ENCODE measurements around the gene EPHA8.

DNA sequence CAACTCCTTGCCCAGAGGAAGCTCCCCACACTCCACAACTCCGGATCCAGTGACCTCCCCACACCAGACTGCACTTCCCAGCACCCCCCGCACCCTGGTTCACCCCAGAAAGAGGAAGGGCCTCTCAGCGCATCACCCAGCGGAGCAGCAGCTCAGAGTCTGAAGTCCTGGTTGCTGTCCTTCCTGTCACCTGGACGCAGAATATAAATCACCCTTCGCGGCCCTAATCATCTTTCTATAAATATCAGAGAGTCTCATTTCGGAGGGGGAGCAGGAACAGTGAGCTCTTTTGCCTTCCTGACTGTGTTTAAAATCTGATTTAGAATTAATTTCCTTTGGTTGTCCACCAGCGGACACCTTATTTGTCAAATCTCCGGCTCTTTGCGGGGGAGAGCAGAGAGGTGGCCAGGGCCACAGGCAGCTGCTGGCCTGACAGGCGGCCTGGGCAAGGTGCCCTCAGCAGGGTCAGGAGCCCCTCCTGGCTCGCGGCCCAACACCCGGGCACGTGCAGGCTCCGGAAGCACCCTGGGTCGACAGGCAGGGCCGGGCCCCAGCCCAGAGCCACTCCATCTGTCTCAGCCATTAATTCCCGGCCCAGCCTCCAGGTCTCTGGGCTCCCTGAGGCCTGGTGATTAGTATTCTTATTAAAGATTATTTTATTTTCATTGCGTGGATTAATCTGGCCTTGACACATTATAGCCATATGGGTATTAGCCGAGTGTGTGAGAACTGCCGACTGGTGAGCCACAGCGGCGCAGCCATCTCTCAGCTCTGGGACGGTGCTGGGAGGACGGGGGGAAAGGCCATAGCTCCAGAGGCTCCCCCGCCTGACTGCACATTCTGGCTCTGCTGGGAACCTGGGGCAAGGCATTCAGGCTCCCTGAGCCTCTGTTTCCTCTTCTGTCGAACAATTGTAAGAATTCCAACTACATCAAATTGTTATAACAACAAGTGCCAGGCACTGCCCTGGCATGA is 19.7 kb downstream of the EPHA8 start:
- TF ChIP-seq, protein P1, sequence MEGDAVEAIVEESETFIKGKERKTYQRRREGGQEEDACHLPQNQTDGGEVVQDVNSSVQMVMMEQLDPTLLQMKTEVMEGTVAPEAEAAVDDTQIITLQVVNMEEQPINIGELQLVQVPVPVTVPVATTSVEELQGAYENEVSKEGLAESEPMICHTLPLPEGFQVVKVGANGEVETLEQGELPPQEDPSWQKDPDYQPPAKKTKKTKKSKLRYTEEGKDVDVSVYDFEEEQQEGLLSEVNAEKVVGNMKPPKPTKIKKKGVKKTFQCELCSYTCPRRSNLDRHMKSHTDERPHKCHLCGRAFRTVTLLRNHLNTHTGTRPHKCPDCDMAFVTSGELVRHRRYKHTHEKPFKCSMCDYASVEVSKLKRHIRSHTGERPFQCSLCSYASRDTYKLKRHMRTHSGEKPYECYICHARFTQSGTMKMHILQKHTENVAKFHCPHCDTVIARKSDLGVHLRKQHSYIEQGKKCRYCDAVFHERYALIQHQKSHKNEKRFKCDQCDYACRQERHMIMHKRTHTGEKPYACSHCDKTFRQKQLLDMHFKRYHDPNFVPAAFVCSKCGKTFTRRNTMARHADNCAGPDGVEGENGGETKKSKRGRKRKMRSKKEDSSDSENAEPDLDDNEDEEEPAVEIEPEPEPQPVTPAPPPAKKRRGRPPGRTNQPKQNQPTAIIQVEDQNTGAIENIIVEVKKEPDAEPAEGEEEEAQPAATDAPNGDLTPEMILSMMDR (IDR thresholded peaks at IDR 0.05) = no peak
- no peak for TF ChIP-seq EZH2 (IDR thresholded peaks at IDR 0.05)
- no peak for TF ChIP-seq EZH2phosphoT487 (IDR thresholded peaks at IDR 0.05)
